Large intestine (tissue), 3 donors: ENCODE measurements around the gene NOSTRIN. TPM values are rescaled to one million over a fixed set of nuclear protein-coding genes. Genes with fewer than 3 reads are reported as not detected.
A peak's percentile ranks its signal among the peaks of the same experiment; 100 is the strongest.

Experiments
- DNase-seq, 2 donors: peaks; one replicate each; pipeline versions ENCODE4 v3.0.0 to v3.0.0-alpha.2; 2013
- H3K27ac ChIP-seq: one replicate; pipeline ENCODE4 v1.5.1; 2013; ENCODE audit warnings: low read length
- H3K27me3 ChIP-seq: 2 replicates; pipeline ENCODE4 v1.6.1; 2013; ENCODE audit warnings: low read length; ENCODE audit not compliant: control insufficient read depth, insufficient read depth
- H3K36me3 ChIP-seq: 2 replicates; pipeline ENCODE4 v1.6.1; 2013; ENCODE audit warnings: low read length; ENCODE audit not compliant: control insufficient read depth, insufficient read depth
- H3K4me1 ChIP-seq: one replicate; pipeline ENCODE4 v1.6.1; 2013; ENCODE audit warnings: low read length; ENCODE audit not compliant: control insufficient read depth, insufficient read depth
- H3K4me3 ChIP-seq: one replicate; pipeline ENCODE4 v1.5.1; 2013; ENCODE audit warnings: low read length
- H3K9me3 ChIP-seq: one replicate; pipeline ENCODE4 v1.6.1; 2013; ENCODE audit warnings: mild to moderate bottlenecking, low read depth, low read length, moderate library complexity; ENCODE audit not compliant: control insufficient read depth
- WGBS: methylation state at CpG from one replicate; pipeline ENCODE4 v1.1.5; 2013; ENCODE audit warnings: low lambda C conversion rate; ENCODE audit not compliant: insufficient coverage; 5-methylcytosine and 5-hydroxymethylcytosine counted together
- polyA plus RNA-seq: library from polyadenylated mRNA; unstranded; fragments of 120-200 nt; gene quantifications from one replicate; pipeline ENCODE4 v1.2.1, GENCODE V29; 2013

NOSTRIN gene
- polyA plus RNA-seq, 1 donor = 52.7 TPM

DNA sequence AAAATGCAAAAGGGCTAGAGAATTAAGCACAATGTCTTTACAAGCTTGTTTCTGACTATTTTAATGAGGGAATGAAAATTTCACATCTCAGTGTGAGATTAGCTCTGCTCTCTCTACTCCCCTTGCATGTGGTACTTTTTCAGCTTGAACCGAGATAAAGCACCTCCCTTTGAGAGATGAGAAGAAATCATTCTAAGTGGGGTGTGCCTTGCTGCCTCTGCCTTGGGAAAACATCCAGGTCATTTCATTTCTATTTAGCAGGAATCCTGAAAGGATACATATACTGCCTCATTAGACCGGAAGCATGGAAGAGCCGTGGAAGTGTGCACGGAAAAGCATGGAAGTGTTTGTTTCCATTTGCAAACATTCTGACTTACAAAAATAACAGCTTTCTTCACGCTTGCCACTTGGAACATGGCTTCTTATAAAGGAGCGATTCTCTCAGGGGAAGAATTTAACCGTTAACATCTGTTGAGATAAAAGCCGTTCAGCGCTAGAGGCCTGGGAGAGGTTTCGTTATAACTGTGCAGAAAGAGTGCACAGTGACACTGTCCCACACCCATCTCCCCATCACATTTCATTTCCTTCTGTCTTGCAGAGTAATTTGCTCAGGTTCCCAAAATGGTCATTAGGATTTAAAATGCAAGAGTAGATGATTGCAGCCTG is 16.7 kb downstream of the NOSTRIN start:
- H3K27me3 ChIP-seq = no peaks in the 10 kb centered on the region
- no peaks in the 10 kb centered on the region for H3K9me3 ChIP-seq
- H3K36me3 ChIP-seq = peaks cover 19% of the 10 kb centered on the region
- DNase-seq = no peak
- no peaks in the 10 kb centered on the region for H3K4me1 ChIP-seq
- 76% methylated on average over 5 of the region's 10 CpGs for WGBS
- H3K27ac ChIP-seq = no peak overlapping the region
- H3K4me3 ChIP-seq = no peak overlapping the region

DNA sequence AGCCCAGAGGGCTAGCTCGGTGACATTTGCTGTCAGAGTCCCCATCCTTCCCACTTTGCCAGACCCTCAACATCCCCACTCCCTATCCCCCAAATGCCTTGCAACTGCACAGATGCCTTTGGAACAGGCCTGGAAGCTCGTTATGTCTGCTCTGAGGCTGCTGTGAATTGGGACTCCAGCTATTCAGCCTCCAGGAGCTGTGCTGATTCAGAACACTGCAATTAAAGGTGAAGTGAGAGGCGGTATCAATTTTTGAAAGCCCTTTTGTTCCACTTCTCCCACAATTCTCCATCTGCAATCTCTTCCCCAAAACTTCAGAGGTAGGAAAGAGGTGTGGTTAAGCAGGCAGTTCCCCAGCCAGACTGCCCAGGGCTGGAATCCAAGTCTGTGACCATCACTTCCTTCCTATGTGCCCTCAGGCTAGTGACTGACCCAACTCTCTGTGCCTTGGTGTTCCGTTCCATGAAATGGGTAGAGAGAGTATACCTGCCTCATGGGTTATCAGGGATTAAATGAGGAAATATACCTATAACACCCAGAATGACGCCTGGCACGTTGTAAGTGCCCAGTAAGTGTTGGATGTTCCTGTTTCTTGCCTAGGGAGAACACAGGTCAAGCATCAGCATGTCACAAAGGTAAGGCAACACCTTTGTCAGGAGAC is 17.5 kb downstream of the NOSTRIN start:
- Histone ChIP-seq H3K4me3 (no peak overlapping the region), H3K36me3 (peaks cover 19% of the 10 kb centered on the region), H3K27me3 (no peaks in the 10 kb centered on the region), H3K4me1 (peaks cover 4% of the 10 kb centered on the region), H3K9me3 (no peaks in the 10 kb centered on the region), H3K27ac (no peak overlapping the region)
- DNase-seq = no peak
- 83% methylated on average over 1 of the region's 6 CpGs for WGBS

DNA sequence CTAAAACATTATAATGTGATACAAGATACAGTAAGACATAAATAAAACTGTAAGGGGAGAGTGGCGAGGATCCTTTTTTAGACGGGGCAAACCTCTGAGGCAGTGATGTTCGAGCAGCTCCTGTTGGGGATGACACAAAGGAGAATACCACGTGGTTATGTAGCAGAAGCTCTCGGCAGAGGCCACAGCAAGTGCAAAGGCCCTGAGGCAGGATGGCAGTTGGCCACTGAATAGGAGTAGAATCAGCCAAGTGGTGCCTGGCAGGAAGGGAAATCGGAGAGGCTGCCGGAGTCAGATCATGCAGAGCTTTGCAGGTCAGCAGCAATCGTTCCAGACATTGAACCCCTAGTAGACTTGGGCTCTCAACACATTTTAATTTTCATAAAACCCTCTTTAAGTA is 19.1 kb downstream of the NOSTRIN start:
- DNase-seq = no peak
- Histone ChIP-seq H3K9me3 (no peaks in the 10 kb centered on the region), H3K36me3 (peaks cover 19% of the 10 kb centered on the region), H3K4me3 (no peak overlapping the region), H3K27me3 (no peaks in the 10 kb centered on the region), H3K4me1 (peaks cover 10% of the 10 kb centered on the region), H3K27ac (no peak overlapping the region)
- WGBS = no CpG with 5 or more reads among the region's 8 CpGs

DNA sequence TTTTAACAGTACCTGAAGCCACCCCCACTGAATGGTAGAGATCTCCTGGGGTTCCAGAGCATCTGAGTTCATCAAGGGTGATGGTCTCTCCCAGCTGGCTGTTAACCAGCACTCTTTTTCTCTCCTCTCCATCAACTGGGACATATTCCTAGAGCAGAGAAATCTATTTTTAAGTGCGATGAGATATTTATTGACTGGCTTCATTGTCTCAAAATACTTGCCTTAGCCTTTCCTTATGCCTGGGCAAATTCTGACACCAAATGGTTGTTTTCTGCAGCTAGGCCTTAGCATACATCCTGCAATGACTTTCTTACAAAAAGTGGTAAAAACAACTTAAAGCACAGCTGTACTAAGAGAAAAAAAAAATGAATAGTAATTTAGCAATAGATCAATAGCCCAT is 19.6 kb downstream of the NOSTRIN start:
- no peak for DNase-seq
- no peaks in the 10 kb centered on the region for H3K9me3 ChIP-seq
- no peak overlapping the region for H3K27ac ChIP-seq
- WGBS = no CpG with 5 or more reads among the region's 1 CpG
- no peaks in the 10 kb centered on the region for H3K27me3 ChIP-seq
- no peak overlapping the region for H3K4me3 ChIP-seq
- H3K4me1 ChIP-seq = peaks cover 10% of the 10 kb centered on the region
- H3K36me3 ChIP-seq = peaks cover 19% of the 10 kb centered on the region

DNA sequence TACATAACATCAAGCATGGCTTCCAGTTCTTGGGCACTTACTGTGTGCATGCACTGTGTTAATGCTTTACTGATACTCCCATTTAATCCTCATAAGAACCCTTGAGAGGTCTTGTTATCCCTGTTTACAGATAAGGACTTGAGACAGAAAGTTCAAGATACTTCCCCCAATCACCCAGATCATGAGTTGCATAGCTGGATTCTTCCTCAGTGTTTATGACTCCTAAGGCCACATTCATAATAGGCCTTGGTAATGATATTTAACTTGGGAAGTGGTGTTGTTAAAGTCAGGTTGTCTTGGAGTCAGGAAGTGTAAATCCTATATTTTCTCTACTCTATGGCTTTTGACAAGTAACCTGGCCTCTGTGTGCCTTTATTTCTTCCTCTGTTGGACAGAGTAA is 22.7 kb downstream of the NOSTRIN start:
- Histone ChIP-seq H3K27me3 (no peaks in the 10 kb centered on the region), H3K4me3 (no peak overlapping the region), H3K4me1 (peaks cover 10% of the 10 kb centered on the region), H3K27ac (peak overlapping the region; percentile 87), H3K36me3 (peaks cover 15% of the 10 kb centered on the region), H3K9me3 (no peaks in the 10 kb centered on the region)
- DNase-seq = peak; percentile 78 to 89

DNA sequence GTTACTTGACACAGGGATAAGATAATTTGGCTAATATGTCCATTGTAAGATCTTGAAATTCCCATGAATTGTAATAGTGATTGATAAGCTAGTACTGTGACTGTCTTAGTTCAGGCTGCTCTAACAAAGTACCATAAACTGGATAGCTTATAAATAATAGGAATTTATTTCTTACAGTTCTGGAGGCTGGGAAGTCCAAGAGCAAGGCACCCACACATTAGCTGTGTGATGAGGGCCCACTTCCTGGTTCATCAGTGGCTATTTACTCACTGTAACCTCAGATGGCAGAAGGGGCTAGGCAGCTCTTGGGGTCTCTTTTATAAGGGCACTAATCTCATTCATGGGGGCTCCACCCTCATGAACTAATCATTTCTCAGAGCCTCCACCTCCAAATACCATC is 28.5 kb downstream of the NOSTRIN start:
- no peaks in the 10 kb centered on the region for H3K4me1 ChIP-seq
- no peaks in the 10 kb centered on the region for H3K9me3 ChIP-seq
- peaks cover 27% of the 10 kb centered on the region for H3K36me3 ChIP-seq
- no peak overlapping the region for H3K27ac ChIP-seq
- no peak for DNase-seq
- no peaks in the 10 kb centered on the region for H3K27me3 ChIP-seq
- H3K4me3 ChIP-seq = no peak overlapping the region

DNA sequence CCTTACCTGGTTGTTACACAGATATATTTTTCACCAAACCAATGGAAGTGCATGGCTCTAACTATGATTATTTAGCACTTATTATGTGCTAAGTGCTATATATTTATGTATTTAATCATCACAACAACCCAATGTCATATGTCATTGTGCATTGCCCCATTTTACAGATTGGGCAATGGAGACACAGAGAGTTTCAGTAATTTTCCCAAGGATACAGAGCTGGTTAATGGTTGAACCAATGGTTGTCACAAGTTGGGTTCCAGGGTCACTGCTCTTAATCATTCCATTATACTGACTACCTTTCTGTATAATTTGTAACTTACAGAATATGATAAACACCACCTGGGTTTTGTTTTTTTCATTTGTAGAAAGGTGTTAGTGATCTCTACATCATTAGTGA is 29.2 kb downstream of the NOSTRIN start:
- no peak for DNase-seq
- no peak overlapping the region for H3K4me3 ChIP-seq
- no peaks in the 10 kb centered on the region for H3K4me1 ChIP-seq
- peaks cover 34% of the 10 kb centered on the region for H3K36me3 ChIP-seq
- H3K27me3 ChIP-seq = no peaks in the 10 kb centered on the region
- H3K27ac ChIP-seq = no peak overlapping the region
- H3K9me3 ChIP-seq = no peaks in the 10 kb centered on the region

DNA sequence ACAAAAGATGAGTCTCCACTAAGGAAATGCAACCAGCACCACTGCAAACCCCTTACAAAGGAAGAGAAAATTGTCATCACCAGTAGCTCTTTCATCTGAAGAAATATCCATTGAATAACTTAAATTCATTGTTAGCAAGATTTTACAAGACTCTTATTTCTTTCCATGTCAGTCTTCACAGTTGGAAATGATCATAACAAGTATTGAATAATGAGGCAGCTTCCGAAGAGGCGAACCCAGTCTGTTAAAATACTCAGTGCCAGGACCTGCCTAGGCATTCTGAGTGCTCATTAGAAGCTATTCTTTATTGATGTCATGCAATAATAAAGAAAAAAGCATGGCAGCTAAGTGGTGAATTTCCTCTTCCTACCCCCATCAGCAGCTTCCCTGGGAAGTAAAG is 33.5 kb downstream of the NOSTRIN start:
- H3K27ac ChIP-seq = no peak overlapping the region
- peaks cover 24% of the 10 kb centered on the region for H3K36me3 ChIP-seq
- H3K9me3 ChIP-seq = no peaks in the 10 kb centered on the region
- H3K4me1 ChIP-seq = no peaks in the 10 kb centered on the region
- no peaks in the 10 kb centered on the region for H3K27me3 ChIP-seq
- WGBS = no CpG with 5 or more reads among the region's 2 CpGs
- no peak for DNase-seq
- no peak overlapping the region for H3K4me3 ChIP-seq

DNA sequence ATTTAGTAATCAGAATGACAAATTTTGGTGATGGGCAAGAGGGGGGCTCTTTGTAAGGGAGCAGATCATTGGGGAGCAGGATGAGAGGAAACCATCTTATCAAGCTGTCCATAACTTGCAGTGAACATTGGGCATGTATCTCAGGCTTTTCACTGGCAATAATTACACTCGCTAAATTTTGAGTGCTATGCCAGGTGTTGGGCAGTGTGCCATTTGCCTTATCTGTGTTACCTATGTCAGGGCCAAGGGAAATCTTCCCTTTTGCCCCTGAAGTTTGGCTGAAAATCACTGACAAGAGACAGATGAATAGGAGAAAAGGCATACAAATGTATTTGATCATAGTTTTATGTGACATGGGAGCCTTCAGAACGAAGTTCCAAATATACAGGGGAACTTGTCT is 39.0 kb downstream of the NOSTRIN start:
- H3K27ac ChIP-seq = no peak overlapping the region
- no peak overlapping the region for H3K4me3 ChIP-seq
- no peaks in the 10 kb centered on the region for H3K4me1 ChIP-seq
- WGBS = 80% methylated on average over 1 of the region's 2 CpGs
- no peaks in the 10 kb centered on the region for H3K27me3 ChIP-seq
- H3K9me3 ChIP-seq = no peaks in the 10 kb centered on the region
- H3K36me3 ChIP-seq = peaks cover 11% of the 10 kb centered on the region
- no peak for DNase-seq

DNA sequence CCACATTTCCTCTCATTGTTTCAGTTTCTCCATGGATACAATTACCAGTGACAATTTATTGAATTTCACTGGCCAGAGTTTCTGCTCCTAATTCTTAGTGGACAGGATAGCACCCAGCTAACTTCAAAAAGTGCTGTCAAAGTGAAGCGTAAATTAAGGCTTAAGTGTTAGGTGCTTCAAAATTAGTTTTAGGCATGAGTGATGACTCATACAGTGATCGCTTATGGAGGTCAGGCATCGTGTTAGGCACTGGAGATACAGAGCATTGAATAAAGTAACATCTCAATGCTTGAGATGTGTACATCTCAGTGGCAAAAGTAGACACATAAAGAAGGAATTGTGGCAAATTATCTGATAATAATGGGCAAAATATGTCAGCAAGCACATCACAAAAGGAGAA is 40.8 kb downstream of the NOSTRIN start:
- Histone ChIP-seq H3K27ac (no peak overlapping the region), H3K27me3 (no peaks in the 10 kb centered on the region), H3K4me3 (no peak overlapping the region), H3K36me3 (peaks cover 5% of the 10 kb centered on the region), H3K4me1 (no peaks in the 10 kb centered on the region), H3K9me3 (no peaks in the 10 kb centered on the region)
- WGBS = no CpG with 5 or more reads among the region's 3 CpGs
- DNase-seq = no peak

DNA sequence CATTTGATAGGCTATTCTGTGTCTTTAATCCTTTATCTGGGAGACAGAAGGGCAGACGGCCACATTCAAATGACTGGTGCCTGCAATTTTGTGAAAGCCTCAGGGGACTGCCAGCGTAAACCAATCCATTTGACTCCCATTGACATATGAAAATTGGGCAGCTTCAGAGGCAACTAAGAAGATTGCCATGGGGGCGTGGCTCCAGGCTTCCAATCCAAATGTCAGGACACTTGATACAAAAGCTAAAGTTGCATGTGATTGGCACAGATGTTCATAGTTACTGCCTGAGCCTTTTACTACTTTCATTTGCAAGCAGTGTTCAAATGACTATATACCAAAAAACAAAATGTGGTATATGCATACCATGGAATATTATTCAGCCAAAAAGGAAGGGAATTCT is 45.8 kb downstream of the NOSTRIN start:
- no peak overlapping the region for H3K4me3 ChIP-seq
- DNase-seq = no peak
- H3K4me1 ChIP-seq = no peaks in the 10 kb centered on the region
- H3K36me3 ChIP-seq = peaks cover 22% of the 10 kb centered on the region
- H3K9me3 ChIP-seq = no peaks in the 10 kb centered on the region
- no peaks in the 10 kb centered on the region for H3K27me3 ChIP-seq
- 80% methylated on average over 1 of the region's 3 CpGs for WGBS
- H3K27ac ChIP-seq = no peak overlapping the region
